ENCODE measurements around the gene RPA3.
"Not testable (repeated sequence)": the region's sequence is repeated elsewhere in the genome, so short reads cannot be mapped to it uniquely, and the experiment has no call there.

RPA3 gene

DNA sequence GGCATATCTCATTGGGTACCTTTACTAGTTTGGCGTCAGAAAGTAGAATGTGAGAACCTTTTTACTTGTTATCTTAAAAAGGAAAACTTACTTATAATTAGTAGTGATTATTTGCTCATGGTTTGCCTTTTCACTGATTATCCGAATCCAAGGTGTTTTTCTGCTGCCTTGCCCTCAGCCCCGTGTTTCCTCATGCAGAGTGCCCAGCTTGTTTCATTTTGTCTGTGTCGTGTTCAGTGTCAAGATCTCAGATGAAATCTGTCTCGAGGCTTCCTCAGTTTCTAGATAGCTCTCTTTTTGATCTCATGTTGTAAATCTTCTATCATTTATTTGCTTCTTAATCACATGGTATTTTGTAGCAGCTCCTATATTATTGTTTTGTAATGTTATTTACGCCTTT, 30.1 kb downstream of the RPA3 start:
- DNase-seq = no peak

DNA sequence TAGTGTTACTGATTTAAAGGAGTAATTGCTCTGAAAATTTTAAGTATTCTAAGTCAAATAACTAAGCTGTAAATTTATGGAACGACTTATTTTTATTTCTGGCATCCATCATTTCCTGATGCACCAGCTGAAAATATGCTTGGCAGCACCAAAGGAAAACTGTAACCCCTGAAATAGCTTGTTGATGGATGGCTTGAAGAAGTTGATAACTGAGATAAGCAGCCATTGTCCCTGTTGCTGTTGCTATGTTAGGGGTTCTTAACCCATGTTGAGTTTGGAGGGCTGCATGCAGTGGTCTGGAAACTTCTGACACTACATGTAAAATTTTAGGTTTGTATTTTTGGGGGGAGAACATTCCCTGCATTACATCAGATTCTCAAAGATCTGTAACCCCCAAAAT, 30.6 kb downstream of the RPA3 start:
- no peak for DNase-seq

DNA sequence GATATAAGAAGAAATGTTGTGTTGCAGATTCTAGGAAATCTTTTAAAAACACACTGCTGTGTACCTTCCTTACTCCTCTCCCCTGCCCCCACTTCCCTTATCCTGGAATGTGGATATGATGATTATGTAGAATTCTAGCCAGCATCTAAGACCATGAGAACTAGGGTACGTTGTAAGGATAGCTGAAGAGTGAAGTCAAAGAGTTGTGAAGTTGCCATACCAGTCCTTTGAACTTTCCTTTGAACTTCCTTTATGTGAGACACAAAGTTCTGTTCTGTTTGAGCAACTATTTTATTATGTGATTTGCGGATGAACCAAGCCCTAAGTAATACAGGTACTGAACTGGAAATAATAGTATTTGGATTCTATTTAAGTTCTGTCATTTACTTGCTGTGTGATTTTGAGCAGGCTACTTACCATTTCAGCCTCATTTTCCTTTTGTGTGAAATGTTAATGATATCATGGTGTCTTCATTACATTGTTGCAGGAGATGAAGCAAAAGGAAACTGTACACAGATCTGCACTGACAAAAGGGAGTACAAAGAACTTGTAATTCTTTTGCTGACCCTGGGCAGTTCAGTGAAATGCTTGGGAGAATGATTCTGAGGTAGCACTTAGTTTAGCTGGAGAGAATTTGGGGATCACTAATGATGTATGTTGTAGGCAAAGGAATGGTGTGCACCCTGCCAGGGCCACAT, 31.4 kb downstream of the RPA3 start:
- DNase-seq = no peak

DNA sequence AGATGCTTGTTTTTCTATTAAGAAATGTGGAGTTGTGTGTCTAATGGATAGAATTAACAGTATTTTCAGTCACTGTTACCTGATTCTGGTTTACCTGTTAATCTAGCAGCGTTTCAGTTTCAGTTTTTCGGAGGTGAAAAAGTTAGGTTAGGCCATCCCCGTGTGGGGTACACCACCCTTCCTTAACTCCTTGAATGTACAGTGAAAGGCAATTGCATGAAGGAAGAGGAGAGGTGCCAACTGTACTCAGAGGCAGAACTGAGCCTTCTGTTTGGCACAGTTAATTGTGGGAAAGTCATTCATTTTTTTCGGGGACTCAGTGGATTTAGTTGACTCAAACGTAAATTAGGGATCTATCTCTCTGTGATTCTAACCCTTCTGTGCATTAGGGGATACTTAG, 35.5 kb downstream of the RPA3 start:
- no peak for DNase-seq

DNA sequence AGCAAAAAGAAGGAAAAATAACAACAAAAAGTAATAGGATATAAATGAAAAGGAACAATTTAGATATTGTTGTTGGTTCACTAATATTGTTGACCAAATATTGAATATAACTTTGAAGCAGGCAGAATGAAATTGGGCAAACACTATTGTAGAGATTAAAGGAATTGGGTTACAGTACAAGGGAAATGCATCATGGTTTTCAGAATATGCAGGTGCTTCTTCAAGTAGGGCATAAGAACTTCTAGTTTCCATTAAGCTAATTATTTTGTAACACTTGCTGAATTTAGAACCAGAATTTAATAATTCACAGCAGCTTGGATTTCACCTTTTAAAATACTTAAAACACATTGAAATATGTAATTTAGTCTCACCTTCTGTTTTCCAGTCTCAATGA, 36.5 kb downstream of the RPA3 start:
- DNase-seq = no peak

DNA sequence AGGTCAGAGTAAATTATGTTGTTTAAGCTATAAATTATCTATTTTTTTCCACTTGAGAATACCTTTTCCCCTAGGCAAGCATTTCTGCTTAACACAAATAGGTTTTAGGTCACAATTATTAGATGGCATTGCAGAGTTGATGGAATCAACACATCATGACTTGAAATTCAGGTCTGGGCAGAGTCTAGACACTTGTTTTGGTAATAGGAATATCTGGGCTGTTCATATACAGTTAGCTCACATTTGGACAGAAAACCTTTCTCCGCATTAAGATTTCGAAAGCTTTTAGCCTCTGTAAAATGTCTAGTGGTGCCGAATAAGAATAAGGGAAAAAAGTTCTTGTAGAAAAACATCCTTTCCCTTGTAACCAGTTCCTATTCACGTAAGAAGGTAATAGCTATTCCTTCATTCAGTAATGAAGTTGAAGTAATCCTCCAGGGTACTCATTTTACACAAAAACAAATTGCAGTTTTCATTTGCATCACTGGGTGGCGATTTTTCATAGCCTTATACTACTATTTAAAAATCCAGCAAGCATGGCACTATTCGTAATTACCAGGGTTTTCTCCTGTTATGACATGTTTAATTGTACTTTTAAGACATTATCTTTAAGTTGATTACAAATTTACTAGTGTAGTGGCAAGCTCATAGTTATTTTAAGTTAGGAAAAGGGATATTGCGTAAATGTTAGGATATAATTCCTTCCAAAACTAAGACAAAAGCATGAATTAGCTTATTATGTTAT, 37.0 kb downstream of the RPA3 start:
- DNase-seq = no peak

DNA sequence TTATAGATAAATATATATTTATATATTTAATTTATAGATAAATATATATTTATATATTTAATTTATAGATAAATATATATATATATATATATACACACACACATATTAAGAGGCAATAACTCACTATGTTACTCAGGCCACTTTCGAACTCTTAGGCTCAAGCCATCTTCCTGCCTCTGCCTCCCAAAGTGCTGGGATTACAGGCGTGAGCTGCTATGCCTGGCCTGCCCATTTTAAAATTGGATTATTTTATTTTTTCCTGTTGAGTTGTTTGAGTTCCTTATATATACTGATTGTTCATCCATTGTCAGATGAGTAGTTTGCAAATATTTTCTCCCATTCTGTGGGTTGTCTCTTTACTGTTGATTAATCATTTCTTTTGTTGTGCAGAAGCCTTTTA, 38.8 kb downstream of the RPA3 start:
- DNase-seq = not testable (repeated sequence)

DNA sequence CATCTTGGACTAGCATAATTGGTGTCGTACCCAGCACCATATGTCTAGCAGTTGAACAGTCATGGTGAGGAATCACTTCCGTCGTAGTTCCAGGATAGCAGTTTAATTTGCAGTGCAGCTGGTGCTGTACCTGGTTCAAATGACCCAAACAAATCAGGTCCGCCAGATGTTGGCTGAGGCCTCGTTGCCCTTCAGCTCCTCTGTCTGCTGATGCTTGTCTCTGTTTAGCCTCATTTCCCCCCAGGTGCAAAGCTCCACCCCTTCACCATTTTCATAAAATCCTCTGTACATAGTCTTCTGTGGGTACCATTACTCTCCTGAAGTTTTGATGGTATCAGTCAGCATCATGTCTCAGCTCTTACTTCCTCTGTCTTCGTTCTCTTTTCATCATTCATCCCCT, 42.7 kb downstream of the RPA3 start:
- no peak for DNase-seq

DNA sequence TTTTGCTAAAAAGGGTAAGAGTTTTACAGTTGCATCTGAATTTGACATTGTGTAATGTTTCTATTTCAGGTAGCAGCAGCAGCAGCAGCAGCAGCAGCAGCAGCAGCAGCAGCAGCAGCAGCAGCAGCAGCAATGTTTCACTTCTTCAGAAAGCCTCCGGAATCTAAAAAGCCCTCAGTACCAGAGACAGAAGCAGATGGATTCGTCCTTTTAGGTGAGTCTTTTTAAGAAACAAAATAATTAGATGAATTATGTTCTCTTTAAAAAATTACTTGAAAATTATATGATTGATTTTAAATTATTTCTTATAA, 45.2 kb downstream of the RPA3 start:
- DNase-seq = no peak

DNA sequence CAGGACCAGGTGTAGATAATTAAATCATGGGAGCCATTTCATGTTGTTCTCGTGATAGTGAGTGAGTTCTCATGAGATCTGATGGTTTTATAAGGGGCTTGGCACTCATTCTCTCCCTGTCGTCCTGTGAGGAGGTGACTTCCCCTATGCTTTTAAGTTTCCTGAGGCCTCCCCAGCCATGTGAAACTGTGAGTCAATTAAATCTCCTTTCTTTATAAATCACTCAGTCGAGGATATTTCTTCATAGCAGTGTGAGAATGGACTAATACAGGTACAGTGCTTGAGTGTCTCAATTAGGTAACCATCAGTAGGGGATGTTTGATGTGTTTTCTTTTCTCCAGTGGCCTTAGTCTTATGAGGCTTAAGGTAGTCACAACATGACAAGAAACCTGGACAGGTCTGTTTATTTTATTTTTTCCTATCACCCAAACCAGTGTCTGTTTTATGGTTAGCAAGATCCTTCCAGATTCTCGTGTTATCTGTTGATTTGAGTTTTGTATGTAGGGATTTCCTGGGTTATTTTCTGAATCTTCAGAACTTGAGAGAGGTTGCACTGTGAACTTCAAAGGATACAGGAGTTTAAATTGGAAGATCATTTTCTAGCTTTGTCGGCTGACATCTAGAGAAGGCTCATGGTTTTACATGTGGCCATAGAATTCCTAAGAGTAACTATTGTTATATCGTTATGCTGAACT, 45.7 kb downstream of the RPA3 start:
- no peak for DNase-seq

DNA sequence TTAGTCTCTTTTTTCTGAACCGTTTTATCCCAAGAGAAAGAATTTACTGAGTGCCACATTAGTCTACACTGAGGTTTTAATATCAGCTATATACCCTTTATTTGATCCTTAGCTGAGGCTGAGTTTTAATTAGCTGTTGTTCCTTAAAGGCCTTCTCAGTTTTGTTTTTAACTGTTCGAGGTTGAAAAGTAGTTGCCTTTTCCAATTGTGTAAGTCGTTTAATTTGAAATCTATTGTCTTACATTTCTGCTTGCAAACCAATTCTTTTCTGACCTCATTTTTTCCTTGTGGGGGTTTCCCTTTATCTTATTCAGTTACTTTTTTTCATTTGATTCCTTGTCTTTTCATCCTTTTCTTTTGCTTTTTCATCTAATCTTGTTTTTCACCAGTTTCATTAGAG, 47.0 kb downstream of the RPA3 start:
- DNase-seq = no peak

DNA sequence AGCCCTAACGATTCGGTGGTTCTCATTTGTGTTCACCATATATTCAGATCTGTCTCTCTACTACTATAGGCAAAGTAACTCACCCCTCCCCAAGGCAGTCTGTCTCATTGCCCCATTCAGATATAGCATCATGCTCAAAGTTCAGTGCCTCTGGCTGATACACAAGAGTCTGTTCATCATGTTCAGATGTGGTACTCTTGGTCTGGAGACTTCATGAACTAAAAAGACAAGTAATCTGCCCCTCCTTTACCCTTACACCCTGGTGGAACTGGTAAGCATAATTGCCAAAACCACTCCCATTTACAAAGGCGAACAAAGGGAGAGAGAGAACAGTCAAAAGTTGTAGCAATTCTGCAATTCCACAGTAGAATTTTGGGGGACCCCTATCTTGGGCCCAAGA, 47.9 kb downstream of the RPA3 start:
- DNase-seq = no peak

DNA sequence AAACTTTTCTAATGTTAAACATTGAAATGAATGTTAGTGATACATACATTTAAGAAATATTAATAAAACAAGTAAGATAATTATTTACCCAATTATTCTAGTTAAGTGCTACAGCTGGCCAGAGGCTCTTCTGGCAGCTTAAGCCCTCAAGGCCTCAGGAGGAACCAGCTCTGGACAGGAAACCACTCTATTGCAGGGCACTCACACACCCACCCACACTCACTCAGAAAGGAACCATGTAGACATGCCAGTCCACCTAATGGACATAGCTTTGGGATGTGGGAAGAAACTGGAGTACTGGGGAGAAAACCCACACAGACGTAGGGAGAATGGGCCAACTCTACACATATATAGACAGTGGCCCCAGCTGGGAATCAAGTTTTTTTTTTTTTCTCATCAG, 49.7 kb downstream of the RPA3 start:
- DNase-seq = no peak

DNA sequence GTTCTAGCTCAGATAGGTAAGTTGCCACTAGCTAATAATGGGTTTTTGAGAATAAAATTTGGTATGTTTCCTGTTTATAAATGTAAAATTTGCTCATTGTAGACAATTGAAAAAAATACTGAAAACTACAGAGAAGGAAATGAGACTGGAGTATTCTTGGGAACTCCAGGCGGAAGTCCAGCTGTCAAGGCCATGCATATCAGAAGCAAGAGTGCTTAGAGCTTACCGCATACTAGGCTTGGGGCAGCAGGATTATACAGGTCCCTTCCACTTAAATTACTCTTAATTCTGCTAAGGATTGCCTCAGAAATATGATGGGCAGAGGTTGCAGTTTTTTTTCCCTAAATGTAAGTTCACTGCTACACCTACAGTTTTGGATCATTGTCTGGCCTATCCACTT, 51.2 kb downstream of the RPA3 start:
- DNase-seq = no peak

DNA sequence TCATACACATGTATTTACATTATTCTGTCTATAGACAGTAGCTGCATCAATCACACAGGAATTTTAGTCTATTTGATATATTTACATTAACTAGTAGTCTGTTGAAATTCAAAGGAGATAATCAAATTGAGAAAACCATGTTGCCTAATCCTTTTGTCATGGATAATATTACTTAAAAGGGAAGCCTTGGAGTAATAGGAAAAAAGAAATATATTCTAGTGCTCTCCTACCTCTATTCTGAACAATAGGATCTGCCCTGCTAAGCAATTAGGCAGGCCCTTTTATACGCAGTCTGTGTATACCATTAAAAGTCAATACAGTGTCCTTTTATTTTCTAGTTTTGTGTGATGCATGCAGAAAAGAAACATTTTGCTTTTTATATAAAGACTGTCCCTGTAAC, 53.4 kb downstream of the RPA3 start:
- DNase-seq = no peak

DNA sequence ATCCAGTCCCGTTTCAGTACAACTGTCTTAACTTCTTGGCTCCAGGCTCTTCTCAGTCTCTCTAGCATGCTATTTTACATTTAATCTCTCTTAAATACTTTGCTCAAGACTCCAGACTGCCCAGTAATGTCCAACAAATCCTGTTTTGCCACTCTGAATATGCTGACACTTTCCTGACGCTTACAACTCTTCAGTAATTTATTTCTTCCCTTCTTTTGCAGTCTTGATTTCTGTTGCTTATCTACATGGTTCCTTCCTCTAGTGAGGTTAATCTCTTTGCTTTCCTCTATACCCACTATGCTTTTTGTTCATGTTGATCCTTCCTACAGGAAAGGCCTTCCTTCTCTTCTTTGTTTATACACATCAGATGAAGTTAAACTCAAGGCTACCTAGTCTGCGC, 54.1 kb downstream of the RPA3 start:
- DNase-seq = no peak

DNA sequence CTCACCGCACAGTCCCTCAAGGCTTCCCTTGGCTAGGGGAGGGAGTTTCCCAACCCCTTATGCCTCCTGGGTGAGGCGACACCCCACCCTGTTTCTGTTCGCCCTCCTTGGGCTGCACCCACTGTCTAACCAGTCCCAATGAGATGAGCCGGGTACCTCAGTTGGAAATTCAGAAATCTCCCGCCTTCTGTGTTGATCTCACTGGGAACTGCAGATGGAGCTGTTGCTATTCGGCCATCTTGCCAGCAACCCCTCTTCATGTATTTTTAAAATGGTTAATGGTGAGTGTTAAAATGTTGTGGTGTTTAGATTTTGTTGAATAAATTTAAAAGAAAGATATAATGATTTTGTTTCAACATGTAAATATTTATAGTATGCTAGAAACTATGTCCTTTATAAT, 55.9 kb downstream of the RPA3 start:
- no peak for DNase-seq

DNA sequence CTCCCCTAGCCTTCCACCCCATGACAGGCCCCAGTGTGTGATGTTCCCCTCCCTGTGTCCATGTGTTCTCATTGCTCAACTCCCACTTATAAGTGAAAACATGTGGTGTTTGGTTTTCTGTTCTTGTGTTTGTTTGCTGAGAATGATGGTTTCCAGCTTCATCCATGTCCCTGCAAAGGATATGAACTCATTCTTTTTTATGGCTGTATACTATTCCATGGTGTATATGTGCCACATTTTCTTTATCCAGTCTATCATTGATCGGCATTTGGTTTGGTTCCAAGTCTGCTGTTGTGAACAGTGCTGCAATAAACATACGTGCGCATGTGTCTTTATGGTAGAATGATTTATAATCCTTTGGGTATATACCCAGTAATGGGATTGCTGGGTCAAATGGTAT, 61.9 kb downstream of the RPA3 start:
- not testable (repeated sequence) for DNase-seq

DNA sequence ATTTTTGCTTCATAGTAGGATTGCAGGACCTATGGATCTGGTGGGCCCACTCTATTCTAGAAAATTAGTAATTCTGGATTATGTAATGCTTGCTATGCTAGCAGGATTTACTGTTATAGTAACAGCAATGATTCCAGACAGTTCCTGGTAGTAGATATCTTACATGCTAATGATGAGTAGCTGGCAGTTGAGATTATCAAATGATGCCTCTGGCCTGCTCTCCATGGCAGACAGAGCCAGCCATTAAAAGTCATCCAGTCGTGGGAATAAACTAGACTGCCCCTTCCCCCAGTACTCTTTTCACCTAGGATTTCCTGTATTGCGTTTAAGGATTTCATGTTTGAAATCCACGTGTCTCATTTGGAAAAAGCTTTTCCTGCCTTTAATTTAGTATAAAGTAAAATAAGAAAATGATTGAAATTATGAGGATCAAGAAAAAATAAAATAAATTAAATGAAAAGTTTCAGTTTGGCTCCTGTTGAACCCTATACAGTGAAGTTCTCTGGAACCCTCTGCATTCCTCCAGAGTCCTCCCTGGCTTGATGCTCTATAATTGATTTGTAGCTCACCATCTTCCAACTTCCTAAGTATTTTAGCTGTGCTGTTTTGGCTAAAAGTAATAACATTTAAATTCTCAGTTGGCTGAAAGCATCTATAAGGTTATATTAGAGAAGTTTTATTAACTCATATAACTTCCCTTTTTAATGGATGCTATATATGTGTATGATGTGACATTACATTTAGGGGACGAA, 63.3 kb downstream of the RPA3 start:
- DNase-seq = no peak

DNA sequence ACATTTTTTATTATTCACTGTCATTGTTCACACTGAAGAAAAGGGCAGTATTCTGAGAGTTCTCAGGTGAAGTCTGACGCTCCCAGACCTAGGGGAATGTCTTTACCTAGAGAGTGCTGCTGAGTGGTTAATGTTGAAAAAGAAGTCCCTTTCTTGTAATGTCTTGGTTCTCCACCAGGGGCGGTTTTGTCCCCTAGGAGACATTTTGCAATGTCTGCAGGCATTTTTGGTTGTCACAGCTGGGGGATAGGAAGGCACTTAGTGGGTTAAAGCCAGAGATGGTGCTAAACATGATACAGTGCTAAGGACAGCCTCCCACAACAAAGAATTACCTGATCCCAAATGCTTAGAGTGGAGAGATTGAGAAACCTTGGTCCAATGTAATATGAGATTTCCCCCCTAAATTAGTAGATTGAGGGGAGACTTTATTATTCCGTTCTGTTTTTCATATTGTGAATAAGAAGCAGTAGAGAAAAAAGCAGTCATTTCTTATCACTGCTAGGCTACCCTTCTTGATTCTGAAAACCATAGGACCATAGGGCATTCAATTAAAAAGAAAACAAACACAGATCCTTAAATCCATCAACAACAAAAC, 64.7 kb downstream of the RPA3 start:
- DNase-seq = no peak

DNA sequence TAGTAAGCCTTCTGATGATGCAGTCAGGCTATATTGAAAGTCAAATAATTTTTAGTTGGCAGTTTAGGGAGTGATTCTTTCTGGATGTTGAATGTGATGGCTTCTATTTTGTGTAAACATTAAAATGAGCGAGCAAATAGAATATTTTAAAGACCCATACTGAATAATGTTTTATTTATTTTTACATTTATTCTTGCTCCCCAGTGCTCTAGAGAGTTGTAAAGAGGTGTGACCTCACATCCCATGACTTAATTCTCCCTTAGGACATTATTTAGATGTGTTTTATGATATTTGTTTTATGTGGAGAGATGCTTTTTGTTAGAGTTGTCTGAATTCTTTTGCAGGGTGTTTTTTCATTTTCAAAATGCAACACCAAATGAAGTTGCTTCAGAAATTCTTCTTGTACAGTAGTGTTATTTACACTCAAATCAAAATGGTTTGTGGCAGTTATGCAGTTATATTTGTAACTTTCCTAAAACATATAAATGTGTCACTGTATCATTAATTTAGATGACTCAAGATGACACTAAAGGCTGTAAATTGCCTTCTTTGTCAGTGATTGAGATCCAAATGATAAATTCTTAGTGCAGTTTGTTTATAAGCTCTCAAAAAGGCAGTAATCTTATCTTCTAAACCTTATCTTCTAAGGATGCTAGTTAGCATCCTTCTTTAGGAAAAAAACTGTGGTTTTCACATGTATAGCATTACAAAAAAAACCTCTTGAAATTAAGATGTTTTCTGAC, 65.4 kb downstream of the RPA3 start:
- DNase-seq = no peak

DNA sequence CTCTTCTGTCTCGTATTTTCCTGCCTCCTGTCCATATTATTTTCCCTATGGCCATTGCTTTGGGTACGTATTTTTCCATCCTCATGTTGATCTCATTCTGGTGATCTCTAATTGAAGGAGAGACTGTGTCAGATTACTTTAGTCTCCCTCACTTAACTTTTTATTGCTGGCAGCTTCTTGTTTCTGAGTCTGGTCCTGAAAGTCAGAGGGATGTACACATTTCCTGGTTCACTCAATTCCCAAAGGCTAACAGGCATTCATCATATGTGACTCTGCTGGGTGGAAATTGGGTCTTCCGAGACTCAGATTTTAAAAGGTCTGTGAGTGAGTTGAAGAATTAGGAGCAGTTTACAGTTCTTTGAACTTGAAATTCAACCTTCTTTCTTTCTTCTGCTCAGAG, 66.9 kb downstream of the RPA3 start:
- no peak for DNase-seq
